ENCODE data around the gene IGF2BP1.

Gene IGF2BP1

GRCh38 chr17:49104511-49105074 lies 107.4 kb downstream of the IGF2BP1 start:
- no peak for DNase-seq
